CD4-positive, CD25-positive, alpha-beta regulatory T cell (primary cell): Measurements from ENCODE around the gene TEX261. TPM values are rescaled to one million over a fixed set of nuclear protein-coding genes. Genes with fewer than 3 reads are reported as not detected.
"Not testable (repeated sequence)": the region's sequence is repeated elsewhere in the genome, so short reads cannot be mapped to it uniquely, and the experiment has no call there.

Experiments used
- ATAC-seq, 2 donors: fragments of 150-1000 bp; cut with Tn5 transposase; one replicate each; pipeline ENCODE4 v1.10.0; 2021; ENCODE audit warnings: low read depth in 2 of 2, moderate number of reproducible peaks in 2 of 2, moderate library complexity in 1 of 2
- DNase-seq, 3 donors: peaks; one replicate each; pipeline versions ENCODE4 v3.0.0 to v3.0.0-alpha.2; 2012 to 2022; ENCODE audit warnings: mixed read lengths in 1 of 3
- H3K27ac ChIP-seq: one replicate; pipeline ENCODE4 v1.7.0; 2013; ENCODE audit warnings: mild to moderate bottlenecking, low read length; ENCODE audit not compliant: insufficient read depth, poor library complexity, severe bottlenecking
- H3K27me3 ChIP-seq: one replicate; pipeline ENCODE4 v1.7.0; 2013; ENCODE audit warnings: low read length; ENCODE audit not compliant: control insufficient read depth, insufficient read depth
- H3K36me3 ChIP-seq: one replicate; pipeline ENCODE4 v1.7.0; 2013; ENCODE audit warnings: mild to moderate bottlenecking, low read length, moderate library complexity; ENCODE audit not compliant: control insufficient read depth, insufficient read depth
- H3K4me1 ChIP-seq: 2 replicates; pipeline ENCODE4 v1.7.0; 2013; ENCODE audit warnings: mild to moderate bottlenecking, low read length; ENCODE audit not compliant: insufficient read depth, control insufficient read depth, poor library complexity, severe bottlenecking
- H3K4me3 ChIP-seq: one replicate; pipeline ENCODE4 v1.7.0; 2013; ENCODE audit warnings: low read depth, mild to moderate bottlenecking, low read length, moderate library complexity
- H3K9me3 ChIP-seq, 2 experiments: 1 replicate in 1 of 2; 2 replicates in 1 of 2; pipeline ENCODE4 v1.7.0; 2013; ENCODE audit warnings: low read length in 2 of 2, mild to moderate bottlenecking in 1 of 2, moderate library complexity in 1 of 2; ENCODE audit not compliant: control insufficient read depth in 2 of 2
- H3K27ac Mint-ChIP-seq, 3 donors: one replicate each; pipeline ENCODE4 v1.8.0; 2020 to 2022; ENCODE audit warnings: mild to moderate bottlenecking in 3 of 3, mixed read lengths in 3 of 3, moderate library complexity in 2 of 3
- H3K27me3 Mint-ChIP-seq: one replicate; pipeline ENCODE4 v1.8.0; 2022; ENCODE audit warnings: mild to moderate bottlenecking, mixed read lengths
- H3K36me3 Mint-ChIP-seq: one replicate; pipeline ENCODE4 v1.8.0; 2020; ENCODE audit warnings: mixed read lengths
- H3K4me1 Mint-ChIP-seq, 4 donors: one replicate each; pipeline ENCODE4 v1.8.0; 2020 to 2022; ENCODE audit warnings: mixed read lengths in 4 of 4, mild to moderate bottlenecking in 1 of 4
- H3K4me3 Mint-ChIP-seq, 4 donors: one replicate each; pipeline ENCODE4 v1.8.0; 2020 to 2022; ENCODE audit warnings: mild to moderate bottlenecking in 4 of 4, mixed read lengths in 4 of 4, moderate library complexity in 3 of 4
- H3K9me3 Mint-ChIP-seq, 7 donors: one replicate each; pipeline ENCODE4 v1.8.0; 2020 to 2022; ENCODE audit warnings: mixed read lengths in 7 of 7, mild to moderate bottlenecking in 3 of 7, moderate library complexity in 2 of 7
- polyA plus RNA-seq, 4 donors: library from polyadenylated mRNA; unstranded; fragments of 300-500 nt; fragmentation: Illumina TruSeq; gene quantifications; one replicate each; pipeline ENCODE4 v1.2.3, GENCODE V29; 2021
- total RNA-seq: library from RNA; stranded (reverse); gene quantifications from one replicate; pipeline ENCODE4 v1.2.3, GENCODE V29; 2022

The TEX261 gene
- total and polyA plus RNA-seq, 5 donors from 2014 or later, result 30.2 to 37.8 (median 33.2) TPM

GRCh38 chr2:71003966-71004755, 9.5 kb upstream of the TEX261 start:
- H3K4me1 Mint-ChIP-seq, result peaks cover 6 to 15% (median 9%) of the 10 kb centered on the region in 4 donors
- no peaks in the 10 kb centered on the region for H3K27me3 Mint-ChIP-seq
- H3K4me3 Mint-ChIP-seq, result no peak overlapping the region
- no peaks in the 10 kb centered on the region for H3K36me3 Mint-ChIP-seq
- no peaks in the 10 kb centered on the region for H3K9me3 ChIP-seq
- no peak for ATAC-seq
- H3K4me3 ChIP-seq, result no peak overlapping the region
- no peak for DNase-seq
- H3K4me1 ChIP-seq, result peaks cover 8% of the 10 kb centered on the region
- no peaks in the 10 kb centered on the region for H3K36me3 ChIP-seq
- no peaks in the 10 kb centered on the region for H3K9me3 Mint-ChIP-seq
- no peak overlapping the region for H3K27ac Mint-ChIP-seq
- no peak overlapping the region for H3K27ac ChIP-seq
- no peaks in the 10 kb centered on the region for H3K27me3 ChIP-seq

GRCh38 chr2:71003396-71003795, 8.7 kb upstream of the TEX261 start:
- ATAC-seq, result no peak
- Mint-ChIP-seq H3K27ac (no peak overlapping the region), H3K9me3 (no peaks in the 10 kb centered on the region), H3K4me1 (peaks cover 6 to 15% (median 11%) of the 10 kb centered on the region in 4 donors), H3K36me3 (no peaks in the 10 kb centered on the region), H3K27me3 (no peaks in the 10 kb centered on the region), H3K4me3 (no peak overlapping the region)
- DNase-seq, result no peak
- H3K27ac ChIP-seq, result no peak overlapping the region
- no peaks in the 10 kb centered on the region for H3K9me3 ChIP-seq
- peaks cover 8% of the 10 kb centered on the region for H3K4me1 ChIP-seq
- H3K36me3 ChIP-seq, result no peaks in the 10 kb centered on the region
- no peaks in the 10 kb centered on the region for H3K27me3 ChIP-seq
- H3K4me3 ChIP-seq, result no peak overlapping the region

GRCh38 chr2:71001981-71002570, 7.4 kb upstream of the TEX261 start:
- Mint-ChIP-seq H3K27me3 (no peaks in the 10 kb centered on the region), H3K9me3 (no peaks in the 10 kb centered on the region), H3K4me1 (peaks cover 6 to 15% (median 11%) of the 10 kb centered on the region in 4 donors), H3K36me3 (no peaks in the 10 kb centered on the region), H3K27ac (no peak overlapping the region), H3K4me3 (no peak overlapping the region)
- H3K27me3 ChIP-seq, result no peaks in the 10 kb centered on the region
- H3K4me3 ChIP-seq, result no peak overlapping the region
- no peak for DNase-seq
- ATAC-seq, result no peak
- H3K9me3 ChIP-seq, result no peaks in the 10 kb centered on the region
- peaks cover 8% of the 10 kb centered on the region for H3K4me1 ChIP-seq
- no peaks in the 10 kb centered on the region for H3K36me3 ChIP-seq
- H3K27ac ChIP-seq, result no peak overlapping the region

GRCh38 chr2:71001592-71001927, 6.9 kb upstream of the TEX261 start:
- no peak for ATAC-seq
- peak overlapping the region in 2 of 3 donors; percentile 75 to 87 for H3K27ac Mint-ChIP-seq

GRCh38 chr2:71000780-71001591, 6.3 kb upstream of the TEX261 start:
- Mint-ChIP-seq H3K27me3 (no peaks in the 10 kb centered on the region), H3K4me1 (peaks cover 7 to 17% (median 11%) of the 10 kb centered on the region in 4 donors), H3K27ac (peak overlapping the region in 2 of 3 donors; percentile 75 to 87), H3K9me3 (no peaks in the 10 kb centered on the region), H3K36me3 (no peaks in the 10 kb centered on the region), H3K4me3 (peak overlapping the region in 3 of 4 donors; percentile 41 to 81 (median 57))
- H3K4me1 ChIP-seq, result peaks cover 8% of the 10 kb centered on the region
- H3K27me3 ChIP-seq, result no peaks in the 10 kb centered on the region
- no peaks in the 10 kb centered on the region for H3K36me3 ChIP-seq
- H3K9me3 ChIP-seq, result no peaks in the 10 kb centered on the region
- peak; percentile 89 to 93 for ATAC-seq
- peak overlapping the region; percentile 66 for H3K4me3 ChIP-seq
- H3K27ac ChIP-seq, result no peak overlapping the region
- DNase-seq, result peak; percentile 72 to 86 (median 80)

More at GRCh38 chr2:71001592-71001927, 6.9 kb upstream of the TEX261 start:
- Histone ChIP-seq H3K27ac (no peak overlapping the region), H3K4me1 (peaks cover 8% of the 10 kb centered on the region), H3K27me3 (no peaks in the 10 kb centered on the region), H3K4me3 (no peak overlapping the region), H3K9me3 (no peaks in the 10 kb centered on the region), H3K36me3 (no peaks in the 10 kb centered on the region)
- Mint-ChIP-seq H3K4me1 (peaks cover 6 to 15% (median 11%) of the 10 kb centered on the region in 4 donors), H3K27me3 (no peaks in the 10 kb centered on the region), H3K9me3 (no peaks in the 10 kb centered on the region), H3K36me3 (no peaks in the 10 kb centered on the region), H3K4me3 (no peak overlapping the region)
- DNase-seq, result no peak

GRCh38 chr2:70999931-71000330, 5.3 kb upstream of the TEX261 start:
- H3K9me3 Mint-ChIP-seq, H3K4me3 ChIP-seq, H3K4me3 Mint-ChIP-seq, H3K36me3 Mint-ChIP-seq, H3K27me3 ChIP-seq, ATAC-seq, H3K36me3 ChIP-seq, H3K27me3 Mint-ChIP-seq, H3K27ac Mint-ChIP-seq, DNase-seq, H3K27ac ChIP-seq, H3K9me3 ChIP-seq: not testable (repeated sequence)
- H3K4me1 ChIP-seq, result peaks cover 14% of the 10 kb centered on the region
- peaks cover 13 to 24% (median 18%) of the 10 kb centered on the region in 4 donors for H3K4me1 Mint-ChIP-seq

GRCh38 chr2:70999362-70999761, 4.7 kb upstream of the TEX261 start:
- H3K36me3 ChIP-seq, result no peaks in the 10 kb centered on the region
- no peak overlapping the region for H3K27ac ChIP-seq
- Mint-ChIP-seq H3K4me1 (peaks cover 13 to 24% (median 18%) of the 10 kb centered on the region in 4 donors), H3K4me3 (no peak overlapping the region), H3K27me3 (no peaks in the 10 kb centered on the region), H3K27ac (peak overlapping the region in 1 of 3 donors; percentile 68), H3K9me3 (no peaks in the 10 kb centered on the region), H3K36me3 (no peaks in the 10 kb centered on the region)
- DNase-seq (no peak), ATAC-seq (no peak)
- no peaks in the 10 kb centered on the region for H3K27me3 ChIP-seq
- H3K9me3 ChIP-seq, result no peaks in the 10 kb centered on the region
- peaks cover 14% of the 10 kb centered on the region for H3K4me1 ChIP-seq
- no peak overlapping the region for H3K4me3 ChIP-seq
